Neural cell (in vitro differentiated cells): ENCODE results near the gene OTUD4. TPM values are rescaled to one million over a fixed set of nuclear protein-coding genes. Genes with fewer than 3 reads are reported as not detected.

Experiments used
- H2AFZ ChIP-seq: fragments of 200-600, 300-800 bp; sonication (generic), shearing (Covaris generic); 2 replicates; pipeline ENCODE4 v1.6.0; 2014; ENCODE audit warnings: low read depth, mild to moderate bottlenecking, antibody characterized with exemption, low read length, moderate library complexity
- H3F3A ChIP-seq: fragments of 200-600 bp; shearing (Covaris generic); 2 replicates; pipeline ENCODE4 v1.6.1; 2016; ENCODE audit warnings: mild to moderate bottlenecking, moderate library complexity, mixed read lengths, antibody characterized with exemption, low read length; ENCODE audit not compliant: insufficient read depth, poor library complexity, severe bottlenecking
- H3K27ac ChIP-seq: fragments of 200-600, 300-800 bp; sonication (generic), shearing (Covaris generic); 2 replicates; pipeline ENCODE4 v1.5.1; 2014; ENCODE audit warnings: mild to moderate bottlenecking, low read length, moderate library complexity
- H3K27me3 ChIP-seq: fragments of 300-800, 200-600 bp; sonication (generic), shearing (Covaris generic); 2 replicates; pipeline ENCODE4 v1.6.0; 2014; ENCODE audit warnings: mild to moderate bottlenecking, low read depth, low read length, moderate library complexity; ENCODE audit not compliant: insufficient read depth
- H3K36me3 ChIP-seq: fragments of 300-800, 200-600 bp; sonication (generic), shearing (Covaris generic); 2 replicates; pipeline ENCODE4 v1.5.1; 2014; ENCODE audit warnings: mild to moderate bottlenecking, antibody characterized with exemption, low read length, moderate library complexity; ENCODE audit not compliant: insufficient read depth
- H3K4me2 ChIP-seq: fragments of 300-800, 200-600 bp; sonication (generic), shearing (Covaris generic); 2 replicates; pipeline ENCODE4 v1.6.0; 2014; ENCODE audit warnings: mild to moderate bottlenecking, low read length
- H3K4me3 ChIP-seq: fragments of 300-800, 200-600 bp; sonication (generic), shearing (Covaris generic); 2 replicates; pipeline ENCODE4 v1.5.1; 2014; ENCODE audit warnings: mild to moderate bottlenecking, low read length, moderate library complexity
- H3K79me2 ChIP-seq: fragments of 200-600 bp; shearing (Covaris generic); replicated peaks from 2 replicates; pipeline ENCODE4 v1.6.0; 2014; ENCODE audit warnings: mild to moderate bottlenecking, low read length, moderate library complexity; ENCODE audit not compliant: insufficient read depth
- H3K9ac ChIP-seq: fragments of 300-800, 200-600 bp; sonication (generic), shearing (Covaris generic); 2 replicates; pipeline ENCODE4 v1.6.1; 2016; ENCODE audit warnings: mild to moderate bottlenecking, low read length, mixed read lengths
- H3K9me2 ChIP-seq: fragments of 200-600 bp; shearing (Covaris generic); 2 replicates; pipeline ENCODE4 v1.6.1; 2016; ENCODE audit warnings: mild to moderate bottlenecking, low read length, mixed read lengths; ENCODE audit not compliant: insufficient read depth
- H3K9me3 ChIP-seq: fragments of 200-600, 300-800 bp; sonication (generic), shearing (Covaris generic); 2 replicates; pipeline ENCODE4 v1.6.1; 2016; ENCODE audit warnings: mild to moderate bottlenecking, mixed run types, low read length, moderate library complexity, mixed read lengths
- H4K20me1 ChIP-seq: fragments of 200-600 bp; shearing (Covaris generic); 2 replicates; pipeline ENCODE4 v1.6.1; 2016; ENCODE audit warnings: mild to moderate bottlenecking, mixed run types; ENCODE audit not compliant: insufficient read depth
- EP300 ChIP-seq: fragments of 450-650 bp; conservative IDR thresholded peaks from 2 replicates; pipeline ENCODE4 v1.6.1; 2014; ENCODE audit warnings: antibody characterized with exemption, mild to moderate bottlenecking, moderate library complexity; ENCODE audit not compliant: poor library complexity, severe bottlenecking
- EZH2 ChIP-seq: fragments of 200-600, 300-800 bp; shearing (Covaris generic), sonication (generic); IDR thresholded peaks from 2 replicates; pipeline ENCODE4 v1.6.1; 2014; ENCODE audit warnings: antibody characterized with exemption, low read length, borderline replicate concordance, mild to moderate bottlenecking; ENCODE audit not compliant: insufficient read depth, poor library complexity, severe bottlenecking
- MXI1 ChIP-seq: fragments of 450-650 bp; conservative IDR thresholded peaks from 2 replicates; pipeline ENCODE4 v1.6.1; 2014; ENCODE audit warnings: antibody characterized with exemption, mild to moderate bottlenecking; ENCODE audit not compliant: poor library complexity, severe bottlenecking
- POLR2AphosphoS5 ChIP-seq: IDR thresholded peaks from 2 replicates; pipeline ENCODE4 v1.6.1; 2012
- RAD21 ChIP-seq: fragments of 450-650 bp; conservative IDR thresholded peaks from 2 replicates; pipeline ENCODE4 v1.6.1; 2014; ENCODE audit warnings: antibody characterized with exemption, mild to moderate bottlenecking, moderate library complexity
- SMC3 ChIP-seq: fragments of 450-650 bp; conservative IDR thresholded peaks from 2 replicates; pipeline ENCODE4 v1.6.1; 2014; ENCODE audit warnings: antibody characterized with exemption, mild to moderate bottlenecking, moderate library complexity; ENCODE audit not compliant: poor library complexity
- TAF1 ChIP-seq: IDR thresholded peaks from 2 replicates; pipeline ENCODE4 v1.6.1; 2012; ENCODE audit warnings: low read depth
- polyA plus RNA-seq: library from polyadenylated mRNA; depleted of rRNA; stranded (reverse); fragments of >200 nt; gene quantifications from 2 replicates; pipeline ENCODE4 v1.2.3, GENCODE V29; 2014
- TF ChIP-seq, protein P1 (sequence below): fragments of 450-650 bp; IDR thresholded peaks from 2 replicates; pipeline ENCODE4 v1.5.1; 2014; ENCODE audit warnings: antibody characterized with exemption, mild to moderate bottlenecking, moderate library complexity; ENCODE audit not compliant: poor library complexity, severe bottlenecking
- TF ChIP-seq, protein P2 (sequence below): IDR thresholded peaks from 2 replicates; pipeline ENCODE4 v1.6.1; 2012; ENCODE audit warnings: borderline replicate concordance

OTUD4 gene
- polyA plus RNA-seq, 1 donor from 2014 or later: 15.1 TPM

DNA sequence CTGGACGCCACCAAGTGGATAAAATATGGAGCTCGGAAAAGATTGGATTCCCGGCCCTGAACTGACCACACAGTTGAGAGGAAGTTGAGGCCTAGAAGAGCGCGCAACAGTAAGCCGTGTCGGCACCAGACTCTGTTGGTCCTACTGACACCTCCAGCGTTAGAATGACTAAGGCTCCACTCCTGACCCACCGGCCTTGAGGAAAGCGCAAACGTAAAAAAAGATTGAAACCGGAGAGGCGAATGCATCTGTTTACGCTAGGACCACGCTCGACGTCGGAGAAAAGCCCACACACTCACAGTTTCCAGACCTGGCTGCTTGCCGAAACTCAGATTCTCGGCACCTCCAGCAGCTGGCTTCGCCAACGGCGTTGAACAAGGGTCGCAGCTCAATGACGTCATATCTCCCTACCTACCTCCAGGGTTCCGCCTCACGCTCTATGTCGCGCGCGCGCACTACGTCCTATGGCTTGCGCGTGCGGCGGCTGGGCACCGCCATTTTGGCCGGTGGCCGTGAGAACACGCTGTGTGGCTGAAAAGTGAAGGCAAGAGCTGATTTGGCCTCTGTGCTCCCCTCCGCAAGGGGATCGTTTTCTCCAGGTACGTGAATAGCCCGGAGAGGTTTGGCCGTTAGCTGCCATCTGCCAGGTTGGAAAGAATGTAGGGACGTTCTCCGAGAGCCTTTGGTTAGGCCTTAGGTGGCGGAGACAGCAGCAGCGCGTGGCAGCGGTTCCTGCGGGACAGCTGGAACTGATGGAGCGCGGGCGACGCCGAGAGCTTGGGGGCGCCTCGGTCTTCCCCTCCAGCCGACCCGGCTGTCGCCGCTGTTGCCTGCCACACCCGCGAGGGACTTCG, 82.3 kb downstream of the OTUD4 start, which contains the start of the genes ABCE1 and ANAPC10:
TSS of gene ABCE1 (plus strand) at position 491 of the 854 bp plus-strand sequence. CDS start 6,102 bp downstream, outside the sequence.
TSS of gene ANAPC10 (minus strand) at position 376 of the 854 bp plus-strand sequence. CDS start 2,097 bp downstream, outside the sequence.
- Histone ChIP-seq H3K27me3 (no peaks in the 10 kb centered on the region), H3K27ac (peak within 1 kb of the TSS; percentile 88), H3K9me3 (no peaks in the 10 kb centered on the region), H3K9me2 (no peaks in the 10 kb centered on the region), H4K20me1 (no peaks in the 10 kb centered on the region), H3F3A (peaks cover 6% of the 10 kb centered on the region), H3K79me2 (peaks cover 68% of the 10 kb centered on the region), H2AFZ (peak within 1 kb of the TSS; percentile 89), H3K4me3 (peak within 1 kb of the TSS; percentile 87), H3K9ac (peak within 1 kb of the TSS; percentile 83), H3K36me3 (no peaks in the 10 kb centered on the region), H3K4me2 (peak within 1 kb of the TSS; percentile 83)
- peak; percentile 88 for TF ChIP-seq POLR2AphosphoS5
- TF ChIP-seq, protein P1, sequence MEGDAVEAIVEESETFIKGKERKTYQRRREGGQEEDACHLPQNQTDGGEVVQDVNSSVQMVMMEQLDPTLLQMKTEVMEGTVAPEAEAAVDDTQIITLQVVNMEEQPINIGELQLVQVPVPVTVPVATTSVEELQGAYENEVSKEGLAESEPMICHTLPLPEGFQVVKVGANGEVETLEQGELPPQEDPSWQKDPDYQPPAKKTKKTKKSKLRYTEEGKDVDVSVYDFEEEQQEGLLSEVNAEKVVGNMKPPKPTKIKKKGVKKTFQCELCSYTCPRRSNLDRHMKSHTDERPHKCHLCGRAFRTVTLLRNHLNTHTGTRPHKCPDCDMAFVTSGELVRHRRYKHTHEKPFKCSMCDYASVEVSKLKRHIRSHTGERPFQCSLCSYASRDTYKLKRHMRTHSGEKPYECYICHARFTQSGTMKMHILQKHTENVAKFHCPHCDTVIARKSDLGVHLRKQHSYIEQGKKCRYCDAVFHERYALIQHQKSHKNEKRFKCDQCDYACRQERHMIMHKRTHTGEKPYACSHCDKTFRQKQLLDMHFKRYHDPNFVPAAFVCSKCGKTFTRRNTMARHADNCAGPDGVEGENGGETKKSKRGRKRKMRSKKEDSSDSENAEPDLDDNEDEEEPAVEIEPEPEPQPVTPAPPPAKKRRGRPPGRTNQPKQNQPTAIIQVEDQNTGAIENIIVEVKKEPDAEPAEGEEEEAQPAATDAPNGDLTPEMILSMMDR: peak; percentile 38
- peak; percentile 100 for TF ChIP-seq MXI1
- TF ChIP-seq RAD21: no peak
- TF ChIP-seq EZH2: no peak
- peak; percentile 73 for TF ChIP-seq TAF1
- TF ChIP-seq SMC3: peak; percentile 51
- TF ChIP-seq EP300: peak; percentile 66

DNA sequence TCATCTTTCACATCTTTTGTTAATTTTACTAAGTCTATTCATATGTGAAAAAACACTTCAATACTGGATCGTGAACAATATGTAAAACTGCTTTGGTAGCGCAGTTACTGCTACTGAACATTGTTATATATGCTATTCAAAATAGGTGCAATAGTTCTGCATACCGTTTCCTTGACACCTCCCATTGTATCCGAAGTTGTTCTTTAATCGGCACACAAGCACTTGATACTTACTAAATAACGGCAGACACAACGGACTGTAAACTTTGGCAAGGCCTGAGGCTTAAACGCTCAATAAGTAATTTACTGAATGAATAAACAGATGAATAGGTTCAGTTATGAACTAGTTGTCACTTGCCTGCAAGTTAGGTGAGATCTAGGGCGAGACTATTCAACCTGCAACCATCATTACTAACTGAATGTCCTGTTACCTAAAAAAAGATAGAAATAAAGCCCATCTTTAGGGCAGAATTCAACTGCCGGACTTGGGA, 83.0 kb downstream of the OTUD4 start:
- peak overlapping the region; percentile 83 for H3K9ac ChIP-seq
- no peaks in the 10 kb centered on the region for H4K20me1 ChIP-seq
- H3K4me3 ChIP-seq: peak overlapping the region; percentile 87
- H3K9me2 ChIP-seq: no peaks in the 10 kb centered on the region
- TF ChIP-seq, protein P1: no peak
- TF ChIP-seq MXI1 (no peak), TAF1 (no peak), EP300 (no peak), POLR2AphosphoS5 (no peak), RAD21 (no peak), SMC3 (no peak), EZH2 (no peak)
- TF ChIP-seq, protein P2, sequence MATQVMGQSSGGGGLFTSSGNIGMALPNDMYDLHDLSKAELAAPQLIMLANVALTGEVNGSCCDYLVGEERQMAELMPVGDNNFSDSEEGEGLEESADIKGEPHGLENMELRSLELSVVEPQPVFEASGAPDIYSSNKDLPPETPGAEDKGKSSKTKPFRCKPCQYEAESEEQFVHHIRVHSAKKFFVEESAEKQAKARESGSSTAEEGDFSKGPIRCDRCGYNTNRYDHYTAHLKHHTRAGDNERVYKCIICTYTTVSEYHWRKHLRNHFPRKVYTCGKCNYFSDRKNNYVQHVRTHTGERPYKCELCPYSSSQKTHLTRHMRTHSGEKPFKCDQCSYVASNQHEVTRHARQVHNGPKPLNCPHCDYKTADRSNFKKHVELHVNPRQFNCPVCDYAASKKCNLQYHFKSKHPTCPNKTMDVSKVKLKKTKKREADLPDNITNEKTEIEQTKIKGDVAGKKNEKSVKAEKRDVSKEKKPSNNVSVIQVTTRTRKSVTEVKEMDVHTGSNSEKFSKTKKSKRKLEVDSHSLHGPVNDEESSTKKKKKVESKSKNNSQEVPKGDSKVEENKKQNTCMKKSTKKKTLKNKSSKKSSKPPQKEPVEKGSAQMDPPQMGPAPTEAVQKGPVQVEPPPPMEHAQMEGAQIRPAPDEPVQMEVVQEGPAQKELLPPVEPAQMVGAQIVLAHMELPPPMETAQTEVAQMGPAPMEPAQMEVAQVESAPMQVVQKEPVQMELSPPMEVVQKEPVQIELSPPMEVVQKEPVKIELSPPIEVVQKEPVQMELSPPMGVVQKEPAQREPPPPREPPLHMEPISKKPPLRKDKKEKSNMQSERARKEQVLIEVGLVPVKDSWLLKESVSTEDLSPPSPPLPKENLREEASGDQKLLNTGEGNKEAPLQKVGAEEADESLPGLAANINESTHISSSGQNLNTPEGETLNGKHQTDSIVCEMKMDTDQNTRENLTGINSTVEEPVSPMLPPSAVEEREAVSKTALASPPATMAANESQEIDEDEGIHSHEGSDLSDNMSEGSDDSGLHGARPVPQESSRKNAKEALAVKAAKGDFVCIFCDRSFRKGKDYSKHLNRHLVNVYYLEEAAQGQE: no peak
- peak overlapping the region; percentile 81 for H3K4me2 ChIP-seq
- no peaks in the 10 kb centered on the region for H3K27me3 ChIP-seq
- H3K9me3 ChIP-seq: no peaks in the 10 kb centered on the region
- H2AFZ ChIP-seq: peak overlapping the region; percentile 89
- peaks cover 6% of the 10 kb centered on the region for H3F3A ChIP-seq
- peak overlapping the region; percentile 88 for H3K27ac ChIP-seq
- no peaks in the 10 kb centered on the region for H3K36me3 ChIP-seq
- peaks cover 64% of the 10 kb centered on the region for H3K79me2 ChIP-seq
